ENCODE data around the gene BCAP31.

The BCAP31 gene

GRCh38 chrX:153724252-153725038 lies at the start of gene BCAP31, which contains the start of gene ABCD1:
Gene BCAP31 (minus strand): TSS chrX:153724387. CDS start chrX:153723244, 1,143 bp downstream.
Gene ABCD1 (plus strand): TSS chrX:153724856. CDS start chrX:153725267, 411 bp downstream.
- peak; percentile 93 for DNase-seq

GRCh38 chrX:153773218-153773611 lies 49.0 kb upstream of the BCAP31 start:
- no peak for DNase-seq

GRCh38 chrX:153772316-153773217 lies 48.4 kb upstream of the BCAP31 start:
- DNase-seq: no peak

- no peak for DNase-seq
These were observed 47.5 kb upstream of the BCAP31 start for GRCh38 chrX:153771415-153772315.

- no peak for DNase-seq
These were observed 46.6 kb upstream of the BCAP31 start for GRCh38 chrX:153770601-153771414.

GRCh38 chrX:153769865-153770600 lies 45.8 kb upstream of the BCAP31 start:
- no peak for DNase-seq

GRCh38 chrX:153769158-153769864 lies 45.1 kb upstream of the BCAP31 start:
- DNase-seq: no peak

DNA sequence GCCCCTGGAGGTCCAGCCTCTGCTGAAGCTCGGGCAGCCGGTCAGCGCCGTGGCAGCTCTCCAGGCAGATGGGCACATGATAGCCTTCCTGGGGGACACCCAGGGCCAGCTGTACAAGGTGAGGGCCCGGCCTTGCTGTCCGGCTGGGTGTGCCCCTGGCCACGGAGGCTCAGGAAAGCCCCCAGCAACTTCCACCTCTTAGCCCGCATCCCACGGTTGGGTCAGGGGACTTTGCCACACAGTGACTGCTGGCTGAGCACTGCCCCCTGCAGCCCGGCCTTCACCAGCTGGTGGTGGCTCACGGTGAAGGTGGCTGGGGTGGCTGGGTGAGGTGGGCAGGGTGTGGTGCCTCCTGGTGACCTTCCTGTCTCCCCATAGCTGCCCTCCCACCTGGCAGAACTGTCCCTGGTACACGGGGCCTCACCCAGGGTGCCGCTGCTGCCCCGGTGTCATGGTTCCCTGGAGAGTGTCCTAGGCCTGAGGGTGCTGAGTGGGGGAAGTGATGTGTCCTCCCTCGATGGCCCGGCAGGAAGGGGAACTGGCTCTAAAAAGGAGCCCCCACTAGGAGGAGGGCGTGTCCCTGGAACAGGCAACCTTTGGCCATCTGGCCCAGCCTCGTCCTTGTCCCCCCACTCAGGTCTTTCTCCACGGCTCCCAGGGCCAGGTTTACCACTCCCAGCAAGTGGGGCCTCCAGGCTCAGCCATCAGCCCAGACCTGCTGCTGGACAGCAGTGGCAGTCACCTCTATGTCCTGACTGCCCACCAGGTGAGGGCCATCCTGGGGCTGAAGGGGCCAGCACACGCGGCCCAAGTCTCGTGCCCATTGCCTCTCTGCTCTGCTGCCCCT lies 44.3 kb upstream of the BCAP31 start:
- peak; percentile 26 for DNase-seq

DNA sequence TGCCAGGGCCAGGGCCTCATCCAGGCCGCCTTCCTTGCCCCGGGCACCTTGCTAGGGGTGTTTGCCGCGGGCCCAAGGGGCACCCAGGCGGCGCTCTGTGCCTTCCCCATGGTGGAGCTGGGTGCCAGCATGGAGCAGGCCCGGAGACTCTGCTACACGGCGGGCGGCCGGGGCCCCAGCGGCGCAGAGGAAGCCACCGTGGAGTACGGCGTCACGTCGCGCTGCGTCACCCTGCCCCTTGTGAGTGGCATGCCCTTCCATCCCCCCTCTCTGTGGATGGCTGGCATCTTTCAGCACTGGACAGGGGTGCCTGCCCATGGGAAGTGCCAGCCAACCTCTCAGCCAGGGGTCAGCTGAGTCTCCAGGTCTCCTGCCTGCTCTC lies 43.5 kb upstream of the BCAP31 start:
- DNase-seq: no peak

DNA sequence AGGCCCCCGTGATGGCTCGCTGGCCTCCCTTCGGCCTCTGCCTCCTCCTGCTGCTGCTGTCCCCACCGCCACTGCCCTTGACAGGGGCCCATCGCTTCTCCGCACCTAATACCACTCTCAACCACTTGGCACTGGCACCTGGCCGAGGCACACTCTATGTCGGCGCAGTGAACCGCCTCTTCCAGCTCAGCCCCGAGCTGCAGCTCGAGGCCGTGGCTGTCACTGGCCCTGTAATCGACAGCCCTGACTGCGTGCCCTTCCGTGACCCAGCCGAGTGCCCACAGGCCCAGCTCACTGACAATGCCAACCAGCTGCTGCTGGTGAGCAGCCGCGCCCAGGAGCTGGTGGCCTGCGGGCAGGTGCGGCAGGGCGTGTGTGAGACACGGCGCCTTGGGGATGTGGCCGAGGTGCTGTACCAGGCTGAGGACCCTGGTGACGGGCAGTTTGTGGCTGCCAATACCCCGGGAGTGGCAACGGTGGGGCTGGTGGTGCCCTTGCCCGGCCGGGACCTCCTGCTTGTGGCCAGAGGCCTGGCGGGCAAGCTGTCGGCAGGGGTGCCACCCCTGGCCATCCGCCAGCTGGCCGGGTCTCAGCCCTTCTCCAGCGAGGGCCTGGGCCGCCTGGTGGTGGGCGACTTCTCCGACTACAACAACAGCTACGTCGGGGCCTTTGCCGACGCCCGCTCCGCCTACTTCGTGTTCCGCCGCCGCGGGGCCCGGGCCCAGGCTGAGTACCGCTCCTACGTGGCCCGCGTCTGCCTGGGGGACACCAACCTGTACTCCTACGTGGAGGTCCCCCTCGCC lies 42.9 kb upstream of the BCAP31 start:
- DNase-seq: no peak

GRCh38 chrX:153766098-153766817 lies 42.1 kb upstream of the BCAP31 start:
- DNase-seq: peak; percentile 90

DNA sequence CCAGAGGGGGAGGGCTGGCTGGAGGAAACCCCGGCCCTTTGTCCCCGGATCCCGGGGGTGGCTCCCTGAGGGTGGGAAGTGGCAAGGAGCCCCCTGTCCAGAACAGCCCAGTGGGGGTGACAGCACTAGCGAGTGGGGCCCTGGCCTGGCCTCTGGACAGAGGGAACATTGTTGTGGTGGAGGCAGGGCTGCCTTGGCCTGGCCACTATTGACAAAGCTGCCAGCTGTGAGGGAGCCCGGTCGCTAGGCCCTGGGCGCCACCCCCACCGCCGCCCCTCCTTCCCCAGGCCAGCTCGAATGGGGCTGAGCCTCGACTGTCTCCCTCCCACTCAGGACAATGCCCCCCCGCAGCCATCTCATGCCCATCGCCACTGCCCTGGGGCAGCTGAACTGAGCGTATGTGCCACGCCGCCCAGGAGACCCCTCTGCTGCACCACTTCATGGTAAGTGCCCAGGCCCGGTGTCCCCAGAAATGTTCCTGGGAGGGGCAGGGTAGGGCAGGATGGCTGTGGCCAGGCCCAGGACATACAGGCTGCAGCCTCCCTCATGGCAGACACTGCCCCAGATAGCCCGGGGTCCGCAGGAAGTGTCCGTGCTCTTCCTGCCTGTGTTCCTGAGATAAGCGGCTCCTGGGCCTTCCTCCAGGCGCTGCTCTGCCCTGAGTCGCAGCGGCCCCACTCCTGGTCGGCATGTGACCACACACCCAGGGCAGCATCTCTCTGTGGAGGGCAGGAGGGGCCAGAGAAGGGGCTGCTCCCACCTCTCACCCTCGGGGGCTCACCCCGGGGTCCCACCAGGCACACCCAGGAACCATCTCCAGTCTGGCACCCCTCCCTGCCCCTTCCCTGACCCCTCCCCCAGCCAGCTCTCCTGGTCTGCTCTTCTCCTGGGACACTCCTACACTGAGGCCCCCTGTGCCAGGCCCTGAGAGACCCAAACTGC lies 41.2 kb upstream of the BCAP31 start:
- DNase-seq: peak; percentile 83

DNA sequence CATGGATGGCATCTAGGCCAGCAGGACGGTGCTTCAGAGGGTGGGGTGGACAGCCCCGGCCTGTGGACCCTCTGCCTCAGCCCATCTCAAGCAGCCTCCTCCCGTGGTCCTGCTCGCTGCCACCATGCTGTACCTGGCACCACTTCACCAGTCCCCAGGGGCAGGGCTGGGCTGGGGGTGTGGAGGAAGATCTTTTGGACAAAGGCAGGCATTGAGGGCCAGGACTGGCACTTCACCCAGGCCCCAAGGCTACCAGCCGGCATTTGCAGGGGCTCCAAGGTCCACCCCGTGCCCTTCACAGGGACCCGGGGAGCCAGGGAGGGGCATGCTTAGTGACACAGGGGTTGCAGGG lies 40.6 kb upstream of the BCAP31 start:
- no peak for DNase-seq

GRCh38 chrX:153763989-153764755 lies 40.0 kb upstream of the BCAP31 start, which contains the start of gene PLXNB3:
Gene PLXNB3 (plus strand): TSS chrX:153764249. CDS start chrX:153765536, 1,287 bp downstream.
- DNase-seq: peak; percentile 84

DNA sequence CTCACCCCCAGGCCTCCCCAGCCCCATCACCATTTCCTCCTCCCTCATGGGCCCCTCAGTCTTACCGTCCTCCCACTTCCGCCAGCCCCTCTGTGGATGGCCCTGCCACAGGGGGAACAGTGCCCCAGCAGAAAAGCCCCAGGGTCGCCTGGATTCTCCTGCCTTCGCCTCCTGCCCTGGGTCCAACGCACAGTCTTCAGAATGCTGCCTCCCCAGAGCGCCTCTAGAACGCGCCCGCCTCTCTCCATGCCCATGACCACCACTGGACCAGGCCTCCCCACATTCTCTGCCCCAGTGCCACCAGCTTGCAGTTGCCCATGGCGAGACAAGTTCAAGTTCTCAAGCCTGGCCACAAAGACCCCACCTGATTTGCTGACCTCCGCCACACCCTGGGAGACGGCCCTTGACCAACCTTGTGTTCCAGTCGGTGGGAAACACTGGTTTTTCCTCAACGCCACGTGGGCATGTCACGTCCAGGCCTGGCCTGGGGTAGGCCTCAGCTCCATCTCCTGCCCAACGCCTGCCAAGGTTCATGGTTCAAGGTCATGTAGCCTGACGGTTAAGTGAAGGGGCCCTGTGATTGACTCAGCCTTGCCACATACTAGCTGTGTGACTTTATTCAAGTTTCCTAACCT lies 39.2 kb upstream of the BCAP31 start:
- no peak for DNase-seq
